ENCODE results near the gene CCL19. TPM values are rescaled to one million over a fixed set of nuclear protein-coding genes. Genes with fewer than 3 reads are reported as not detected.

The CCL19 gene
- total RNA-seq, 1 experiment from 2014 or later = not detected

GRCh38 chr9:34714007-34714406 is 22.9 kb upstream of the CCL19 start:
- H4K20me1 ChIP-seq (ENCODE audit: insufficient read depth) = no peaks in the 10 kb centered on the region
- H3K4me3 ChIP-seq (replicated peaks in 1 of 2; ENCODE audit: low read depth in 1 of 2, low read length in 2 of 2) = no peak overlapping the region
- TF ChIP-seq YY1 (IDR thresholded peaks at IDR 0.05; ENCODE audit: extremely low read depth, insufficient replicate concordance, low read depth, low read length) = no peak
- RAD21 ChIA-PET (ENCODE audit: low non-redundant PET in 1 of 2, low total read pairs in 2 of 2, uncharacterized antibody in 2 of 2, unreplicated experiment in 2 of 2) = no interaction called here
- no peak for ATAC-seq
- intact Hi-C loops (cut with micrococcal nuclease) = no loop called here
- H3K9ac ChIP-seq (ENCODE audit: low read length) = no peak overlapping the region
- POLR2A ChIA-PET = no interaction called here
- no peak overlapping the region for H3K4me2 ChIP-seq (ENCODE audit: low read length)
- H3K4me1 ChIP-seq (ENCODE audit: control insufficient read depth in 1 of 2, insufficient read depth in 2 of 2, low read length in 2 of 2) = no peaks in the 10 kb centered on the region
- H3K9me3 ChIP-seq (ENCODE audit: control insufficient read depth in 1 of 2, insufficient read depth in 1 of 2, low read depth in 1 of 2, low read length in 2 of 2) = no peaks in the 10 kb centered on the region
- H3K79me2 ChIP-seq (ENCODE audit: insufficient read depth, low read length) = no peaks in the 10 kb centered on the region
- no peak overlapping the region for H2AFZ ChIP-seq (ENCODE audit: low read depth, low read length, poor library complexity, severe bottlenecking)
- H3K9me2 ChIP-seq (ENCODE audit: insufficient read depth) = no peaks in the 10 kb centered on the region
- no TSS peak for BruUV-seq (replicated peaks)
- no peak overlapping the region for H3K27ac ChIP-seq (ENCODE audit: low read depth, low read length)
- peaks cover 23% of the 10 kb centered on the region for H3K27me3 ChIP-seq (ENCODE audit: insufficient read depth, low read length)
- CTCF ChIA-PET = interaction anchor here (2.8 kb wide), 1 partner anchor 12 kb away, joined by 14 read pairs; no protein-coding TSS in a partner anchor
- no peaks in the 10 kb centered on the region for H3K36me3 ChIP-seq (ENCODE audit: control insufficient read depth in 1 of 2, insufficient read depth in 2 of 2, low read length in 2 of 2)
- DNase-seq (ENCODE audit: low read depth, low spot score) = no peak

GRCh38 chr9:34712140-34712539 is 21.1 kb upstream of the CCL19 start:
- CTCF ChIA-PET = no interaction called here
- TF ChIP-seq SRF (IDR thresholded peaks at IDR 0.05; ENCODE audit: low read depth) (no peak), CEBPB (IDR thresholded peaks at IDR 0.05; ENCODE audit: low read depth) (no peak), EGR1 (IDR thresholded peaks at IDR 0.05; ENCODE audit: low read depth) (no peak), EZH2phosphoT487 (IDR thresholded peaks at IDR 0.05; ENCODE audit: borderline replicate concordance) (no peak), ZBTB33 (IDR thresholded peaks at IDR 0.05; ENCODE audit: extremely low read depth, insufficient replicate concordance, low read length) (no peak), EZH2 (IDR thresholded peaks at IDR 0.05) (no peak), POLR2AphosphoS5 (IDR thresholded peaks at IDR 0.05; ENCODE audit: low read depth, low read length) (no peak), REST (IDR thresholded peaks at IDR 0.05; ENCODE audit: low read depth) (no peak), SIN3A (IDR thresholded peaks at IDR 0.05; ENCODE audit: low read depth) (no peak), CTCF (IDR thresholded peaks at IDR 0.05 in 2 of 3, conservative IDR thresholded peaks at IDR 0.05 in 1 of 3; ENCODE audit: borderline replicate concordance in 1 of 3, insufficient read depth in 1 of 3, low read depth in 2 of 3, low read length in 2 of 3) (no peak), FOSL1 (IDR thresholded peaks at IDR 0.05; ENCODE audit: low read depth) (no peak), MAX (IDR thresholded peaks at IDR 0.05) (no peak)

More at GRCh38 chr9:34712140-34712539, 21.1 kb upstream of the CCL19 start:
- RAD21 ChIA-PET (ENCODE audit: low non-redundant PET in 1 of 2, low total read pairs in 2 of 2, uncharacterized antibody in 2 of 2, unreplicated experiment in 2 of 2) = no interaction called here
- DNase-seq (ENCODE audit: low read depth, low spot score) (no peak), ATAC-seq (no peak)
- Histone ChIP-seq H3K4me2 (ENCODE audit: low read length) (no peak overlapping the region), H3K27ac (ENCODE audit: low read depth, low read length) (no peak overlapping the region), H2AFZ (ENCODE audit: low read depth, low read length, poor library complexity, severe bottlenecking) (no peak overlapping the region), H3K9me2 (ENCODE audit: insufficient read depth) (no peaks in the 10 kb centered on the region), H3K9me3 (ENCODE audit: control insufficient read depth in 1 of 2, insufficient read depth in 1 of 2, low read depth in 1 of 2, low read length in 2 of 2) (no peaks in the 10 kb centered on the region), H3K79me2 (ENCODE audit: insufficient read depth, low read length) (no peaks in the 10 kb centered on the region), H3K9ac (ENCODE audit: low read length) (no peak overlapping the region), H3K36me3 (ENCODE audit: control insufficient read depth in 1 of 2, insufficient read depth in 2 of 2, low read length in 2 of 2) (no peaks in the 10 kb centered on the region), H3K27me3 (ENCODE audit: insufficient read depth, low read length) (peaks cover 23% of the 10 kb centered on the region), H3K4me3 (replicated peaks in 1 of 2; ENCODE audit: low read depth in 1 of 2, low read length in 2 of 2) (no peak overlapping the region), H4K20me1 (ENCODE audit: insufficient read depth) (no peaks in the 10 kb centered on the region), H3K4me1 (ENCODE audit: control insufficient read depth in 1 of 2, insufficient read depth in 2 of 2, low read length in 2 of 2) (no peaks in the 10 kb centered on the region)
- intact Hi-C loops (cut with micrococcal nuclease) = no loop called here
- POLR2A ChIA-PET = no interaction called here
- BruUV-seq (replicated peaks) = no TSS peak

Data from HCT116 (cell line).